Measurements from ENCODE around the gene BUD13. TPM values are rescaled to one million over a fixed set of nuclear protein-coding genes. Genes with fewer than 3 reads are reported as not detected.

Gene BUD13
- total RNA-seq, 1 donor from 2014 or later: 13.1 TPM

- Mint-ChIP-seq H3K27ac (ENCODE audit: unreplicated experiment) (no peak overlapping the region), H3K4me3 (ENCODE audit: unreplicated experiment) (peak overlapping the region; percentile 98), H3K9me3 (ENCODE audit: unreplicated experiment) (no peaks in the 10 kb centered on the region), H3K27me3 (ENCODE audit: unreplicated experiment) (no peaks in the 10 kb centered on the region), H3K36me3 (ENCODE audit: unreplicated experiment) (peaks cover 21% of the 10 kb centered on the region), H3K4me1 (ENCODE audit: unreplicated experiment) (peaks cover 18% of the 10 kb centered on the region)
- no peak for DNase-seq (ENCODE audit: extremely low spot score, unreplicated experiment)
- no peak for TF ChIP-seq CTCF (IDR thresholded peaks at IDR 0.05)
These were observed 13.5 kb upstream of the BUD13 start for GRCh38 chr11:116786326-116786725.

GRCh38 chr11:116782728-116783127 is 9.9 kb upstream of the BUD13 start:
- DNase-seq (ENCODE audit: extremely low spot score, unreplicated experiment): no peak
- peaks cover 12% of the 10 kb centered on the region for H3K4me1 Mint-ChIP-seq (ENCODE audit: unreplicated experiment)
- no peaks in the 10 kb centered on the region for H3K27me3 Mint-ChIP-seq (ENCODE audit: unreplicated experiment)
- no peak for TF ChIP-seq CTCF (IDR thresholded peaks at IDR 0.05)
- H3K9me3 Mint-ChIP-seq (ENCODE audit: unreplicated experiment): no peaks in the 10 kb centered on the region
- H3K4me3 Mint-ChIP-seq (ENCODE audit: unreplicated experiment): no peak overlapping the region
- H3K27ac Mint-ChIP-seq (ENCODE audit: unreplicated experiment): no peak overlapping the region
- H3K36me3 Mint-ChIP-seq (ENCODE audit: unreplicated experiment): peaks cover 45% of the 10 kb centered on the region

GRCh38 chr11:116778556-116778955 is 5.8 kb upstream of the BUD13 start:
- no peak overlapping the region for H3K27ac Mint-ChIP-seq (ENCODE audit: unreplicated experiment)

GRCh38 chr11:116777056-116777455 is 4.3 kb upstream of the BUD13 start:
- Mint-ChIP-seq H3K27me3 (ENCODE audit: unreplicated experiment) (no peaks in the 10 kb centered on the region), H3K27ac (ENCODE audit: unreplicated experiment) (no peak overlapping the region), H3K36me3 (ENCODE audit: unreplicated experiment) (peaks cover 29% of the 10 kb centered on the region), H3K9me3 (ENCODE audit: unreplicated experiment) (no peaks in the 10 kb centered on the region), H3K4me3 (ENCODE audit: unreplicated experiment) (no peak overlapping the region), H3K4me1 (ENCODE audit: unreplicated experiment) (peaks cover 9% of the 10 kb centered on the region)
- no peak for TF ChIP-seq CTCF (IDR thresholded peaks at IDR 0.05)
- DNase-seq (ENCODE audit: extremely low spot score, unreplicated experiment): no peak

More at GRCh38 chr11:116778556-116778955, 5.8 kb upstream of the BUD13 start:
- H3K4me1 Mint-ChIP-seq (ENCODE audit: unreplicated experiment): peaks cover 4% of the 10 kb centered on the region
- H3K9me3 Mint-ChIP-seq (ENCODE audit: unreplicated experiment): no peaks in the 10 kb centered on the region
- H3K27me3 Mint-ChIP-seq (ENCODE audit: unreplicated experiment): no peaks in the 10 kb centered on the region
- TF ChIP-seq CTCF (IDR thresholded peaks at IDR 0.05): no peak
- no peak overlapping the region for H3K4me3 Mint-ChIP-seq (ENCODE audit: unreplicated experiment)
- peaks cover 33% of the 10 kb centered on the region for H3K36me3 Mint-ChIP-seq (ENCODE audit: unreplicated experiment)
- DNase-seq (ENCODE audit: extremely low spot score, unreplicated experiment): no peak

- H3K9me3 Mint-ChIP-seq (ENCODE audit: unreplicated experiment): no peaks in the 10 kb centered on the region
- no peak for DNase-seq (ENCODE audit: extremely low spot score, unreplicated experiment)
- no peak overlapping the region for H3K4me3 Mint-ChIP-seq (ENCODE audit: unreplicated experiment)
- TF ChIP-seq CTCF (IDR thresholded peaks at IDR 0.05): no peak
- peaks cover 14% of the 10 kb centered on the region for H3K4me1 Mint-ChIP-seq (ENCODE audit: unreplicated experiment)
- no peak overlapping the region for H3K27ac Mint-ChIP-seq (ENCODE audit: unreplicated experiment)
- H3K36me3 Mint-ChIP-seq (ENCODE audit: unreplicated experiment): peaks cover 29% of the 10 kb centered on the region
- no peaks in the 10 kb centered on the region for H3K27me3 Mint-ChIP-seq (ENCODE audit: unreplicated experiment)
These were observed 3.8 kb upstream of the BUD13 start for GRCh38 chr11:116776522-116776984.
